GM10266 (cell line): ENCODE results near the gene THBD.

Source experiments
- DNase-seq: peaks from one replicate; pipeline ENCODE4 v3.0.0; 2012; ENCODE audit errors: extremely low spot score
- CTCF ChIP-seq: IDR thresholded peaks from 2 replicates; pipeline ENCODE4 v1.5.1; 2012; ENCODE audit warnings: mild to moderate bottlenecking, low read depth; ENCODE audit not compliant: control insufficient read depth, insufficient read depth; ENCODE audit errors: missing control alignments

THBD gene

GRCh38 chr20:23078351-23079015, 29.0 kb upstream of the THBD start:
- DNase-seq: no peak
- no peak for TF ChIP-seq CTCF

GRCh38 chr20:23077277-23077676, 27.8 kb upstream of the THBD start:
- no peak for DNase-seq
- no peak for TF ChIP-seq CTCF

- DNase-seq: no peak
- TF ChIP-seq CTCF: no peak
These were observed 24.6 kb upstream of the THBD start for GRCh38 chr20:23074052-23074451.

GRCh38 chr20:23072892-23073586, 23.6 kb upstream of the THBD start:
- no peak for TF ChIP-seq CTCF
- no peak for DNase-seq

GRCh38 chr20:23071996-23072395, 22.5 kb upstream of the THBD start:
- TF ChIP-seq CTCF: no peak
- DNase-seq: no peak

- TF ChIP-seq CTCF: no peak
- no peak for DNase-seq
These were observed 21.9 kb upstream of the THBD start for GRCh38 chr20:23071398-23071797.

- no peak for TF ChIP-seq CTCF
- no peak for DNase-seq
These were observed 19.6 kb upstream of the THBD start for GRCh38 chr20:23069108-23069507.
